Caco-2 (cell line): ENCODE data around the gene TTC23. TPM values are rescaled to one million over a fixed set of nuclear protein-coding genes. Genes with fewer than 3 reads are reported as not detected.

Experiments
- BruUV-seq: library from RNA; stranded (reverse); fragments of 400-500 nt; replicated peaks from 2 replicates; lab custom pipeline; 2021; lab: Mats Ljungman, UMichigan
- CTCF ChIA-PET: fragments of 300-600 bp; sonication (Branson Sonifier 250); formaldehyde crosslinking; loops from one replicate; lab custom pipeline; 2022; ENCODE audit warnings: antibody characterized with exemption; lab: Charles Lee
- POLR2A ChIA-PET: fragments of 300-600 bp; sonication (Branson Sonifier 250); formaldehyde crosslinking; loops from one replicate; lab custom pipeline; 2022; ENCODE audit warnings: antibody characterized with exemption; lab: Charles Lee
- DNase-seq, 2 experiments: peaks; one replicate each; pipeline versions ENCODE4 v3.0.0 to v3.0.0-alpha.2; 2020 to 2022
- H3K27me3 ChIP-seq: replicated peaks from 2 replicates; pipeline ENCODE4 v1.6.0; 2011; ENCODE audit warnings: low read length; ENCODE audit not compliant: control insufficient read depth, insufficient read depth
- H3K36me3 ChIP-seq: 2 replicates; pipeline ENCODE4 v1.5.1; 2011; ENCODE audit warnings: low read length; ENCODE audit not compliant: control insufficient read depth, insufficient read depth
- H3K4me1 ChIP-seq: fragments of 250-450 bp; sonication (Bioruptor Pico); 2 replicates; pipeline ENCODE4 v1.5.1; 2020; ENCODE audit warnings: mild to moderate bottlenecking
- H3K4me3 ChIP-seq: 2 replicates; pipeline ENCODE4 v1.5.1; 2011; ENCODE audit warnings: low read depth, mild to moderate bottlenecking, control low read depth, low read length
- H3K9me3 ChIP-seq: fragments of 250-450 bp; sonication (Bioruptor Pico); 2 replicates; pipeline ENCODE4 v1.5.1; 2020; ENCODE audit warnings: mild to moderate bottlenecking, moderate library complexity
- H3K27ac Mint-ChIP-seq: one replicate; pipeline ENCODE4 v1.8.0; 2022; ENCODE audit warnings: mixed read lengths; ENCODE audit not compliant: unreplicated experiment
- H3K27me3 Mint-ChIP-seq: one replicate; pipeline ENCODE4 v1.8.0; 2022; ENCODE audit warnings: mixed read lengths; ENCODE audit not compliant: insufficient read depth, unreplicated experiment
- H3K36me3 Mint-ChIP-seq: one replicate; pipeline ENCODE4 v1.8.0; 2022; ENCODE audit warnings: mild to moderate bottlenecking, mixed read lengths; ENCODE audit not compliant: insufficient read depth, unreplicated experiment
- H3K4me1 Mint-ChIP-seq: one replicate; pipeline ENCODE4 v1.8.0; 2022; ENCODE audit warnings: low read depth, mixed read lengths; ENCODE audit not compliant: unreplicated experiment
- H3K4me3 Mint-ChIP-seq: one replicate; pipeline ENCODE4 v1.8.0; 2022; ENCODE audit warnings: mild to moderate bottlenecking, moderate library complexity, mixed read lengths; ENCODE audit not compliant: unreplicated experiment
- H3K9me3 Mint-ChIP-seq: one replicate; pipeline ENCODE4 v1.8.0; 2022; ENCODE audit warnings: mixed read lengths; ENCODE audit not compliant: unreplicated experiment
- intact Hi-C: fragments of 100-400 bp; cut with micrococcal nuclease; formaldehyde crosslinking; loops from one replicate; pipeline ENCODE4 v1.10.0; 2022; ENCODE audit not compliant: unreplicated experiment
- total RNA-seq: library from RNA; stranded (reverse); gene quantifications from 2 replicates; pipeline ENCODE4 v1.2.3, GENCODE V29; 2022
- TF ChIP-seq, protein P1 (sequence below), 2 experiments: fragments of 200-600 bp in 1 of 2; IDR thresholded peaks; 1 replicate in 1 of 2; 2 replicates in 1 of 2; pipeline versions ENCODE4 v1.5.1 to v1.8.0; 2011 to 2022; ENCODE audit warnings: antibody characterized with exemption in 1 of 2, control low read depth in 1 of 2, inconsistent platforms in 1 of 2, low read depth in 1 of 2, low read length in 1 of 2, mild to moderate bottlenecking in 1 of 2, moderate library complexity in 1 of 2; ENCODE audit not compliant: insufficient read depth in 1 of 2, severe bottlenecking in 1 of 2, unreplicated experiment in 1 of 2

Gene TTC23
- total RNA-seq, 1 experiment from 2014 or later = 10.8 TPM

DNA sequence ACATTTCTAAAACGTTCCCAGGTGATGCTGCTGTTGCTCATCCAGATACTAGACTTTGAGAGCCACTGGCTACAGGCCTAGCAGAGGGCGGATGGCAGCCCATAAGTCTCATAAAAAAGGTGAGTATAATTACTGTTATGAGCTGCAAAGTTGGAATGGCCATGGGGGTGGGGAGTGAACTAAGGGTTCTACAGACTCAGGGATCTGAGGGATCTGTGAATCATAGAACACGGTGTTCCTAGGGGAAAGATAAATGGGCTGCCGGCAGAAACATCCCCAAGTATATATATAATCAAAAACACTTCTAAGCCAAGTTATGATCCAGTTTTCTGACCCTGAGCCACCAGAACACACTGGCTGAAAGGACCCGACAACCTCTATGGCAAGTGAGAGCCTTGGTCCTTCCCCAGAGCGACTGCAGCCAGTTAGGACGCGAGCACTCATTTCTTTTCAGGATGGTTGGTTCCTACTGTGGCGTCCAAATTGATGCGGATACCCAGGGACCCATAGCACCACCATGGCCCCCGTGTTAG lies 152.4 kb downstream of the TTC23 start:
- peaks cover 1% of the 10 kb centered on the region for H3K27me3 ChIP-seq
- ChIA-PET CTCF (no interaction called here), POLR2A (no interaction called here)
- BruUV-seq = no TSS peak
- Mint-ChIP-seq H3K4me3 (no peak overlapping the region), H3K4me1 (no peaks in the 10 kb centered on the region), H3K36me3 (no peaks in the 10 kb centered on the region), H3K9me3 (no peaks in the 10 kb centered on the region), H3K27ac (no peak overlapping the region), H3K27me3 (peaks cover 5% of the 10 kb centered on the region)
- no peaks in the 10 kb centered on the region for H3K4me1 ChIP-seq
- no peaks in the 10 kb centered on the region for H3K36me3 ChIP-seq
- intact Hi-C loops = no loop called here
- no peak for DNase-seq
- H3K4me3 ChIP-seq = no peak overlapping the region
- no peaks in the 10 kb centered on the region for H3K9me3 ChIP-seq
- TF ChIP-seq, protein P1, sequence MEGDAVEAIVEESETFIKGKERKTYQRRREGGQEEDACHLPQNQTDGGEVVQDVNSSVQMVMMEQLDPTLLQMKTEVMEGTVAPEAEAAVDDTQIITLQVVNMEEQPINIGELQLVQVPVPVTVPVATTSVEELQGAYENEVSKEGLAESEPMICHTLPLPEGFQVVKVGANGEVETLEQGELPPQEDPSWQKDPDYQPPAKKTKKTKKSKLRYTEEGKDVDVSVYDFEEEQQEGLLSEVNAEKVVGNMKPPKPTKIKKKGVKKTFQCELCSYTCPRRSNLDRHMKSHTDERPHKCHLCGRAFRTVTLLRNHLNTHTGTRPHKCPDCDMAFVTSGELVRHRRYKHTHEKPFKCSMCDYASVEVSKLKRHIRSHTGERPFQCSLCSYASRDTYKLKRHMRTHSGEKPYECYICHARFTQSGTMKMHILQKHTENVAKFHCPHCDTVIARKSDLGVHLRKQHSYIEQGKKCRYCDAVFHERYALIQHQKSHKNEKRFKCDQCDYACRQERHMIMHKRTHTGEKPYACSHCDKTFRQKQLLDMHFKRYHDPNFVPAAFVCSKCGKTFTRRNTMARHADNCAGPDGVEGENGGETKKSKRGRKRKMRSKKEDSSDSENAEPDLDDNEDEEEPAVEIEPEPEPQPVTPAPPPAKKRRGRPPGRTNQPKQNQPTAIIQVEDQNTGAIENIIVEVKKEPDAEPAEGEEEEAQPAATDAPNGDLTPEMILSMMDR (IDR thresholded peaks at IDR 0.05; ENCODE audit: insufficient read depth in 1 of 2, low read depth in 1 of 2, low read length in 1 of 2, severe bottlenecking in 1 of 2, unreplicated experiment in 1 of 2) = no peak

DNA sequence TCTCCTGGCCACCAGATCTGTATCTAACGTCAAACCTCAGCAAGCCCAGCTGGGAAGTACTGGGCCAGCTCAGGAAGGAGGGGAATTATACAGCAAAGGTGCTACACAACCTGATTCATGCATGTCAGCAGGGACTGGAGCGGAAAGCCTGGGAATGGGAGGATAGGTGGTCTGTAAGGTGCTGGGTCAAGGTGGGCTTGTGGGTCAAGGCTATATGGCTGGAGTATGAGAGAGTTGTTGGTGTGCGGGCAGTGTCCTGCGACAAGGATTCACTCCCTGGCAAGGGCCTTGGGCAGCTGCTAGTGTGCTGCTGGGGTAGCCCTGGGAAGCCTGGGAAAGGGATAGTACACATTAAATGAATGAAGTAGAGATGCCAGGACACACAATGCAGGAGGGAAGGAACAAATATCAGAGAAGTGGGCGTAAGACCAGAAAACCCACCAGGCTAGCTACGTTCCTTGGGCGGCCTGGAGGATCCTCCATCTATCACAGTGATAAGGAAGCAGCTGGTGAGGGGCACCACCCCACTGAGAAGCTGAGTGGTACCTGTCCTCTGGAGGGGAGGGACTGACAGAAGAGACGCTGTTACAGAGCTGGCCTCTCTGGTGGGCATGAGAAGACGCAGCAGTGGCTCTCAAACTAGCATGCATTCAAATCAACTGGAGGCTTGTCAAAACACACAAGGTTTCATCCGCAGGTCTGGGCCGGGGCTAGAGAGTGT lies 153.0 kb downstream of the TTC23 start:
- no peak overlapping the region for H3K4me3 Mint-ChIP-seq
- BruUV-seq = no TSS peak
- POLR2A ChIA-PET = no interaction called here

DNA sequence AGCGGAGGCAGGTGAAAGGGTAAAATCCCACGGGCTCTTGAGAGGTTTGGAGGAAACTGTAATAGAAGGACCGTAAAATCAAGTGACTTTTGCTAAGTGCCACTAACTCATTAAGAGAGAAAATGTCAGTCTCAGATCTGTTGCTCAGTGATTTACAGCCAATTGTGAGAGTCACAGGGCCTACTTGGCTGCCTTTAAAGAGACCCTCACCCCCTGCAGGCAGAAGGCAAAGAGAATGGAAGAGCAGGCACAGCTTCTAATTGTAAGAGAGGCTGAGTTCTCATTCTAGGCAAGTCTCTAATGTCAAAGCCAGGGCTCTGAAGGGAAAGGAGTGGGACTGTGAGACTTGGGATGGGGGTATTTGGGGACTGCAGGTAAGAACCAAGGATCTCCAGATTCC lies 153.8 kb downstream of the TTC23 start:
- H3K27ac Mint-ChIP-seq = no peak overlapping the region
- POLR2A ChIA-PET = no interaction called here
- H3K9me3 Mint-ChIP-seq = no peaks in the 10 kb centered on the region
- DNase-seq = no peak
- Histone ChIP-seq H3K9me3 (no peaks in the 10 kb centered on the region), H3K4me3 (no peak overlapping the region), H3K36me3 (no peaks in the 10 kb centered on the region), H3K4me1 (no peaks in the 10 kb centered on the region), H3K27me3 (peaks cover 1% of the 10 kb centered on the region)
- H3K4me1 Mint-ChIP-seq = no peaks in the 10 kb centered on the region
- BruUV-seq = no TSS peak
- TF ChIP-seq, protein P1 (IDR thresholded peaks at IDR 0.05; ENCODE audit: insufficient read depth in 1 of 2, low read depth in 1 of 2, low read length in 1 of 2, severe bottlenecking in 1 of 2, unreplicated experiment in 1 of 2) = no peak
- no peaks in the 10 kb centered on the region for H3K36me3 Mint-ChIP-seq
- CTCF ChIA-PET = no interaction called here
- no peak overlapping the region for H3K4me3 Mint-ChIP-seq
- peaks cover 5% of the 10 kb centered on the region for H3K27me3 Mint-ChIP-seq
- intact Hi-C loops = no loop called here

More for the DNA sequence above, 153.0 kb downstream of the TTC23 start:
- Mint-ChIP-seq H3K27ac (no peak overlapping the region), H3K4me1 (no peaks in the 10 kb centered on the region), H3K27me3 (peaks cover 5% of the 10 kb centered on the region), H3K36me3 (no peaks in the 10 kb centered on the region), H3K9me3 (no peaks in the 10 kb centered on the region)
- TF ChIP-seq, protein P1 (IDR thresholded peaks at IDR 0.05; ENCODE audit: insufficient read depth in 1 of 2, low read depth in 1 of 2, low read length in 1 of 2, severe bottlenecking in 1 of 2, unreplicated experiment in 1 of 2) = no peak
- CTCF ChIA-PET = no interaction called here
- Histone ChIP-seq H3K27me3 (peaks cover 1% of the 10 kb centered on the region), H3K4me1 (no peaks in the 10 kb centered on the region), H3K9me3 (no peaks in the 10 kb centered on the region), H3K36me3 (no peaks in the 10 kb centered on the region), H3K4me3 (no peak overlapping the region)
- intact Hi-C loops = no loop called here
- DNase-seq = no peak
